Stomach (tissue), 4 donors: Measurements from ENCODE around the gene SPTSSA.

ENCODE experiments used
- EP300 ChIP-seq: sonication (generic); formaldehyde crosslinking; IDR thresholded peaks from one replicate; pipeline ENCODE4 v1.6.1; 2017; ENCODE audit warnings: antibody characterized with exemption
- POLR2A ChIP-seq, 4 donors: fragments of 450-650 bp; IDR thresholded peaks; one replicate each; pipeline ENCODE4 v1.6.1; 2016; ENCODE audit warnings: antibody characterized with exemption in 4 of 4, control low read depth in 2 of 4, mild to moderate bottlenecking in 1 of 4, moderate library complexity in 1 of 4
- POLR2AphosphoS5 ChIP-seq, 3 donors: sonication (generic); formaldehyde crosslinking; IDR thresholded peaks; one replicate each; pipeline ENCODE4 v1.6.1; 2016; ENCODE audit warnings: antibody characterized with exemption in 3 of 3

DNA sequence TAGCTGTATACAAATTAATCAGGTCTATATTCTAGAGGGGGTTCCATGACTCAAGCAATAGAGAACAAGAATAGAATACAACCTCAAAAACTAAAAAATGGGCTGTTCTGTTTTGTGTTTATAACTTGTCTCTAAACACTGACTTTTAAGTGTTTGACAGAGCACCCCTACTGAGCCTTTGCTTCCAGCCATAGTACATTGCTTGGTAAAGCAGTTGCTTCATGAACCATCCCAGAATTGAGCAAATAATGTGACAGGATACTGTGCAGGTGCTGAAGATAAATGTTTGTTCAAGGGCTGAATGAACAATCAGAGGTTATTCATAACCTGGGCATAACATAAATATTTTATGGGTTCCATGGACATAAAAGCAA lies 11.5 kb downstream of the SPTSSA start:
- no peak for TF ChIP-seq POLR2AphosphoS5 (IDR thresholded peaks at IDR 0.05)
- TF ChIP-seq POLR2A (IDR thresholded peaks at IDR 0.05): no peak
- TF ChIP-seq EP300: no peak
